D721Med (cell line): ENCODE measurements around the gene GRPEL2.

Experiments
- DNase-seq: peaks from one replicate; pipeline ENCODE4 v3.0.0; 2011; ENCODE audit warnings: low spot score; ENCODE audit not compliant: insufficient read length
- FAIRE-seq: peaks from 2 replicates; lab custom pipeline; 2011; peaks lifted over from hg19 to GRCh38; lab: Jason Lieb, UNC
- TF ChIP-seq, protein P1 (sequence below): IDR thresholded peaks from 2 replicates; pipeline ENCODE4 v1.5.1; 2012; ENCODE audit warnings: mild to moderate bottlenecking, control low read depth; ENCODE audit not compliant: insufficient read depth; ENCODE audit errors: missing control alignments

Gene GRPEL2

DNA sequence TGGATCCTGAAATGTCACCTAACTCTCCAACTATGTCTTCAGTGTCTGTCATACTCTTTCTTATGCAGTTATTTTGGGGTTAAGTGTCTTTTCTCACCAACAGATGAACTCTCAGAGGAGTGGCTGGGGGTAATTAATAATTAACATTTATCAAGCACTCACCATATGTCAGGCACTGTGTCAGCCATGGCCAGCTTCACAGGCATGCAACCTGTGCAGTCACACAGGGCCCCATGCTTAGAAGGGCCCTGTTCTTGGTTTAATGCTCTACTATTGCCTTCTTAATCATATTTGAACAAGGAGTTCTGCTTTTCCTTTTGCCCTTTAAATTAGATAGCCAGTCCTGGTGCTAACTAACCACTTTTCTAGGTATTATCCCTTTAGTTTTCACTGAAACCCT lies 3.4 kb upstream of the GRPEL2 start:
- TF ChIP-seq, protein P1, sequence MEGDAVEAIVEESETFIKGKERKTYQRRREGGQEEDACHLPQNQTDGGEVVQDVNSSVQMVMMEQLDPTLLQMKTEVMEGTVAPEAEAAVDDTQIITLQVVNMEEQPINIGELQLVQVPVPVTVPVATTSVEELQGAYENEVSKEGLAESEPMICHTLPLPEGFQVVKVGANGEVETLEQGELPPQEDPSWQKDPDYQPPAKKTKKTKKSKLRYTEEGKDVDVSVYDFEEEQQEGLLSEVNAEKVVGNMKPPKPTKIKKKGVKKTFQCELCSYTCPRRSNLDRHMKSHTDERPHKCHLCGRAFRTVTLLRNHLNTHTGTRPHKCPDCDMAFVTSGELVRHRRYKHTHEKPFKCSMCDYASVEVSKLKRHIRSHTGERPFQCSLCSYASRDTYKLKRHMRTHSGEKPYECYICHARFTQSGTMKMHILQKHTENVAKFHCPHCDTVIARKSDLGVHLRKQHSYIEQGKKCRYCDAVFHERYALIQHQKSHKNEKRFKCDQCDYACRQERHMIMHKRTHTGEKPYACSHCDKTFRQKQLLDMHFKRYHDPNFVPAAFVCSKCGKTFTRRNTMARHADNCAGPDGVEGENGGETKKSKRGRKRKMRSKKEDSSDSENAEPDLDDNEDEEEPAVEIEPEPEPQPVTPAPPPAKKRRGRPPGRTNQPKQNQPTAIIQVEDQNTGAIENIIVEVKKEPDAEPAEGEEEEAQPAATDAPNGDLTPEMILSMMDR = no peak
- FAIRE-seq = no peak
- DNase-seq = no peak

DNA sequence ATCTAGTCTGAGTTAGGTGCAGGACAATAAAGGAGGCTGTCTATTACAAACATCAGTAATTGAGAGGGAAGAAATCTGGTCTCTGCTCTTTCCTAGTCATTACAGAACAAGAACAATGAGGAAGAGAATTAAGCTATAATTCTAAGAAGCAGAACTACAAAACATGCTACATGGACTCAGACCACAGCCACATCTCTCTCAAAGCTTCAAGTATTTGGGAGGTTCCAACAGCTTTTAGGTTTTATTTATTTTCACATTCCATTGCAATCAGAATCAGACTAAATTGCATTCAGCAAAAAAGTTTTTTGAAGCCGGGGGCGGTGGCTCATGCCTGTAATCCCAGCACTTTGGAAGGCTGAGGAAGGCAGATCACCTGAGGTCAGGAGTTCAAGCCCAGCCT lies 1.1 kb upstream of the GRPEL2 start:
- no peak for DNase-seq
- TF ChIP-seq, protein P1 = no peak
- FAIRE-seq = no peak

DNA sequence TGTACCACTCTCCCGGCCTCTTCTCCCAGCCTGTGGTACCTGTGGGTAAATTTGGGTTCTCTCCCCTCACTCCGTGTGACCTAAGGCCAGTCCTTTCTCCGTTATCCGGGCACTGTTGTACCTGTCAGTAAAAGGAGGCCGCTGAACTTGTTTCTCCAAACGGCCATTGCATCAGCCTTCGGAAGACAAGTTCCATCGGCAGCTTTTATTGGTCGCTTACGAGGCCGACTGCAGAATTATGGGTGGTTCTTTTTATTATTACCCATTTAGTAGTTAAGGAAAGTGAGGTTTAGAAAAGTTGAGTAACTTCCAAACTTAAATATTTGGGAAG lies 558 bp downstream of the GRPEL2 start:
- FAIRE-seq (no peak), DNase-seq (no peak)
- TF ChIP-seq, protein P1 = no peak

DNA sequence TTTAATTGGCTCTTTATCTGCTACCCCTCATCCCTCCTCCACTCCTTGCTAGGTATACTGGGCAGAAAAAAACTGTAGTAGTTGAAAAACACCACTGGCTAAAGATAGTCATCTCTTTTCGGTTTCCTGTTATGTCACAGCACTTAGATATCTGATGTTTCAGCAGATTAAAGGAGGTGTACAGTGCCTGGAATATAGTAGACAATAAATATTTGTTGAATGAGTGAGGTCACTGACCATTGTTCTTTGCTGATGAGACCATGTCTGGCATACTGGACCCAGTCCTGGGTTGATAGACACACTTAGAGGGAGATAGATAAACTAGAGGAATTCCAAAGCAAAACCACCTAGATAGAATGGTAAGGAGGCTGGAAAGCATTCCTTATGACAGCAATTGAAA lies 3.2 kb downstream of the GRPEL2 start:
- DNase-seq (no peak), FAIRE-seq (no peak)
- TF ChIP-seq, protein P1 = no peak

DNA sequence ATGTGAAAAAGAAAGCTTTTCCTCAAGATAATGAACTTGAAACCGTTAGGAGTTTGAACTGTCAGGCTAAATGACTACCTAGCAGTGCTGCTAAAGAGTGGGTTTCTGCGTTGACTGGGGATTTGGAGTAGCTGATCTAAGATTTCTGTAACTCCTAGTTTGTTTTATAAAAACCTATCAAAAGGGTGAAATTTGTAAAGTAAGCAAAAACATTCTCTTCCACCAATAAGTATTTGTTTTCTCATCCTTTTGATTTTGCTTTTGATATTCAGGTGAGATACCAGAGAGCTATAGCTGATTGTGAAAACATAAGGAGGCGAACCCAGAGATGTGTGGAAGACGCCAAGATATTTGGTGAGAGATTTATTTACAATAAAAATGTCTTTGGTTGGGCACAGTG lies 4.1 kb downstream of the GRPEL2 start:
- FAIRE-seq (no peak), DNase-seq (no peak)
- TF ChIP-seq, protein P1 = no peak

DNA sequence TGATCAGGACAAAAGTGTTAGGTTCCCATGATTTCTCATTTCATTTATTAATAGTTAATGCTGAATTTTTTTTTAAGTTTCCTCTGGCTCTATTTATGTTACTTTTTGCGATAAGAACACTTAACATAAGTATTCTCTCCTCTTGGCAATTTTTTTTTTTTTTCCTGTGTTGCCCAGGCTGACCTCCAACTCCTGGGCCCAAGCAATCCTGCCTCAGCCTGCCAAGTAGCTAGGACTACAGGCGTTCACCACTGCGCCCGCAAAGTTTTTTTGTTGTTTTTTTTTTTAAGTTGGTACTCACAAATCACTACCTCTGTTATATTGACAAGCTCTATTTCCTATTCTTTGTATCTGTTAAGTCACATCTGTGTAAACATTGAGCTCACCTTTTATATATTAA lies 6.9 kb downstream of the GRPEL2 start:
- TF ChIP-seq, protein P1 = no peak
- no peak for DNase-seq
- no peak for FAIRE-seq

DNA sequence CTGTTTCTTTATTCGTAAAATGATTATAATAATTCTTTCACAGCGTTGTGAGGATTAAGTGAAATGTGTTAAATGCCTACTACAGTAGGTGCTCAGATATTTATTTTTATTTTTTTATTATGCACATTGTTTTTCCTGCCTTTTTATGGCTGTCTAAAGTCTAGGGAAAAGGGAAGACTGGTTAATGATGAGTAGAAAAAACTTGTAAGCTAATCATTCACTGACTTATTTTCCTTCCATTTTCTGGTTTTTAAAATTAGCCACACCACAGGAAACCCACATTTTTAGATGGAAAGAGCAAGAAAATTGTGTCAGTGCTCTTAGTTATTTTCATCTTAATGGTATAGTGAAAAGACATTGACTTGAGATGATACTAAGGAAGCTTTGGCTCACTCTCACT lies 8.6 kb downstream of the GRPEL2 start:
- TF ChIP-seq, protein P1 = no peak
- DNase-seq = no peak
- no peak for FAIRE-seq
